ENCODE results near the gene LLGL2.

The LLGL2 gene

GRCh38 chr17:75553295-75554110 is 28.0 kb downstream of the LLGL2 start:
- no peak for DNase-seq

GRCh38 chr17:75555679-75556153 is 30.2 kb downstream of the LLGL2 start:
- DNase-seq = no peak

GRCh38 chr17:75557075-75557851 is 31.8 kb downstream of the LLGL2 start:
- no peak for DNase-seq

GRCh38 chr17:75557852-75558665 is 32.6 kb downstream of the LLGL2 start:
- no peak for DNase-seq

- no peak for DNase-seq
Measured at GRCh38 chr17:75558666-75559530, 33.4 kb downstream of the LLGL2 start.

GRCh38 chr17:75559958-75560533 is 34.5 kb downstream of the LLGL2 start:
- no peak for DNase-seq

GRCh38 chr17:75561927-75562603 is 36.6 kb downstream of the LLGL2 start:
- no peak for DNase-seq

GRCh38 chr17:75563063-75563758 is 37.7 kb downstream of the LLGL2 start:
- DNase-seq = no peak

GRCh38 chr17:75564195-75564594 is 38.7 kb downstream of the LLGL2 start:
- no peak for DNase-seq

GRCh38 chr17:75565066-75565465 is 39.6 kb downstream of the LLGL2 start:
- peak; percentile 92 for DNase-seq

- no peak for DNase-seq
Measured at GRCh38 chr17:75565618-75566017, 40.1 kb downstream of the LLGL2 start.

GRCh38 chr17:75566416-75566815 is 40.9 kb downstream of the LLGL2 start:
- peak; percentile 28 for DNase-seq

GRCh38 chr17:75566834-75567233 is 41.3 kb downstream of the LLGL2 start:
- DNase-seq = peak; percentile 83

- DNase-seq = no peak
Measured at GRCh38 chr17:75568412-75569255, 43.1 kb downstream of the LLGL2 start.

- DNase-seq = no peak
Measured at GRCh38 chr17:75570034-75570676, 44.7 kb downstream of the LLGL2 start.

- DNase-seq = no peak
Measured at GRCh38 chr17:75570772-75571171, 45.3 kb downstream of the LLGL2 start.

GRCh38 chr17:75571197-75571884 is 45.8 kb downstream of the LLGL2 start:
- peak; percentile 89 for DNase-seq

GRCh38 chr17:75571885-75572215 is 46.4 kb downstream of the LLGL2 start:
- no peak for DNase-seq
